Transverse colon (tissue), 3 donors: ENCODE results near the gene SLC35F1.

Source experiments
- EP300 ChIP-seq: sonication (generic); formaldehyde crosslinking; IDR thresholded peaks from one replicate; pipeline ENCODE4 v1.6.1; 2017; ENCODE audit warnings: antibody characterized with exemption, low read depth
- POLR2AphosphoS5 ChIP-seq, 3 donors: sonication (generic); formaldehyde crosslinking; IDR thresholded peaks; one replicate each; pipeline ENCODE4 v1.6.1; 2016; ENCODE audit warnings: antibody characterized with exemption in 3 of 3

DNA sequence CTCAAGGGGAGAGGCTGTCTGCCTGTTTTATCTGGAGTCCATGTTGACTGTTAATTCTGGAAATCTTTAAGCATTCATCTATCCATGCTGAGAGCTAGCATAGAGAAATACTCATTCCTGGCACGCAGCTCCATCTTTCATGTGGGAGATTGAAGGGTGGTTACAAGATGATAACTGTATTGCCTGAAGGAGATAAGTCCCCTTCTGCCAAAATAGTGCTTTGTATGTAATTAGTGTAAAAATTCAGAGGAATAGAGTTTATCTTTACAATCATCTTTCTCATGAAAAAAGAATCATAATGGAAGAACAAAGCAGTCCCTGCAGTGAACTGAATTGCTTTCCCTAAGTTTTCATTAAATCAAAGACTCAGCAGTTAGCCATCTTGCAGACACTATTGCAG is 256.5 kb downstream of the SLC35F1 start:
- TF ChIP-seq EP300 (no peak), POLR2AphosphoS5 (IDR thresholded peaks at IDR 0.05) (no peak)
